ENCODE measurements around the gene EDRF1. TPM values are rescaled to one million over a fixed set of nuclear protein-coding genes. Genes with fewer than 3 reads are reported as not detected.

Gene EDRF1
- total and polyA plus RNA-seq, 2 of the 8 experiments (the other 6 are each of a cell fraction or from before 2014, with no cell fraction given), result 19.9 to 37.8 TPM

- Histone ChIP-seq H2BK20ac (ENCODE audit: low read length) (no peak overlapping the region), H3K4ac (replicated peaks; ENCODE audit: insufficient read length, low read depth, low read length) (no peak overlapping the region), H3K23ac (ENCODE audit: insufficient read length) (no peak overlapping the region), H3K56ac (replicated peaks; ENCODE audit: insufficient read length, low read depth, low read length) (no peak overlapping the region), H3K4me2 (ENCODE audit: insufficient read depth in 1 of 2, low read depth in 2 of 2, low read length in 2 of 2) (no peak overlapping the region), H3K79me2 (ENCODE audit: control insufficient read depth in 1 of 2, insufficient read depth in 2 of 2, low read length in 2 of 2) (no peaks in the 10 kb centered on the region), H3K4me1 (replicated peaks in 1 of 4; ENCODE audit: control insufficient read depth in 3 of 4, insufficient read depth in 4 of 4, low read length in 3 of 4) (peaks cover 0 to 5% (median 0%) of the 10 kb centered on the region in 4 experiments; a peak in 1 of 7 replicates), H3K23me2 (ENCODE audit: low read depth, low read length) (no peaks in the 10 kb centered on the region), H3K27ac (ENCODE audit: low read depth, low read length) (no peak overlapping the region), H4K91ac (replicated peaks; ENCODE audit: insufficient read length, low read length) (no peak overlapping the region), H2BK15ac (ENCODE audit: low read length) (no peak overlapping the region), H3K36me3 (ENCODE audit: control insufficient read depth in 2 of 4, insufficient read depth in 4 of 4, low read length in 3 of 4) (peaks cover 2 to 33% (median 22%) of the 10 kb centered on the region in 4 experiments; a peak in 6 of 8 replicates), H2AFZ (ENCODE audit: low read length) (no peak overlapping the region), H4K8ac (ENCODE audit: extremely low read depth, insufficient read depth, low read length) (no peak overlapping the region), H2BK120ac (replicated peaks; ENCODE audit: low read depth, low read length) (no peak overlapping the region), H3K18ac (ENCODE audit: extremely low read depth, low read length) (no peak overlapping the region), H2AK5ac (ENCODE audit: low read depth, low read length) (no peak overlapping the region), H3K27me3 (replicated peaks in 1 of 4; ENCODE audit: control insufficient read depth in 3 of 4, extremely low read depth in 1 of 4, insufficient read depth in 3 of 4, low read length in 3 of 4) (no peaks in the 10 kb centered on the region), H3K79me1 (ENCODE audit: low read depth, low read length) (no peaks in the 10 kb centered on the region), H3K9me3 (ENCODE audit: insufficient read depth in 2 of 2, low read depth in 1 of 2, low read length in 1 of 2) (no peaks in the 10 kb centered on the region), H2BK12ac (ENCODE audit: low read depth, low read length) (no peak overlapping the region), H4K20me1 (replicated peaks in 1 of 2; ENCODE audit: control insufficient read depth in 1 of 2, insufficient read depth in 2 of 2, low read length in 2 of 2) (peaks cover 0 to 2% of the 10 kb centered on the region in 2 experiments), H3K4me3 (ENCODE audit: extremely low read depth in 1 of 4, insufficient read depth in 2 of 4, low read depth in 3 of 4, low read length in 4 of 4) (no peak overlapping the region), H3K9ac (replicated peaks in 1 of 4; ENCODE audit: extremely low read depth in 1 of 4, low read depth in 3 of 4, low read length in 3 of 4) (no peak overlapping the region), H3K14ac (ENCODE audit: insufficient read length) (no peak overlapping the region), H4K5ac (ENCODE audit: insufficient read length, low read depth, low read length) (no peak overlapping the region), H2BK5ac (ENCODE audit: low read depth, low read length) (no peak overlapping the region)
- FAIRE-seq (no peak), DNase-seq (ENCODE audit: low read depth in 1 of 2, low spot score in 2 of 2) (no peak)
- CTCF ChIA-PET (ENCODE audit: partially characterized antibody), result interaction anchor here (1.2 kb wide), 1 partner anchor 169 kb away, joined by 4 read pairs; no protein-coding TSS in a partner anchor
- POLR2A ChIA-PET (ENCODE audit: partially characterized antibody), result interaction anchor here (1.3 kb wide), 1 partner anchor 13 kb away, joined by 4 read pairs; no protein-coding TSS in a partner anchor
- TF ChIP-seq NRF1 (IDR thresholded peaks at IDR 0.05; ENCODE audit: low read depth, low read length) (no peak), MAX (IDR thresholded peaks at IDR 0.05) (no peak)
- WGBS, 2 experiments (ENCODE audit: extremely low coverage in 1 of 2, insufficient coverage in 1 of 2, insufficient read length in 1 of 2, insufficient replicate concordance in 2 of 2, low coverage in 1 of 2, low lambda C conversion rate in 2 of 2, missing lambda C conversion rate in 1 of 2), result 90% methylated on average over 1 of the region's 1 CpG; no CpG with 5 or more reads in 1 of the 2 experiments
Observed at GRCh38 chr10:125808047-125808446, 88.5 kb downstream of the EDRF1 start.
